ENCODE data around the gene KCNJ6.
A peak's percentile ranks its signal among the peaks of the same experiment; 100 is the strongest.

KCNJ6 gene

GRCh38 chr21:37862536-37862935 lies 53.7 kb downstream of the KCNJ6 start:
- DNase-seq, result peak; percentile 35

- DNase-seq, result no peak
Observed at GRCh38 chr21:37861561-37861960, 54.7 kb downstream of the KCNJ6 start.

- no peak for DNase-seq
Observed at GRCh38 chr21:37860416-37860815, 55.8 kb downstream of the KCNJ6 start.

- DNase-seq, result peak; percentile 81
Observed at GRCh38 chr21:37855647-37856625, 60.3 kb downstream of the KCNJ6 start.

GRCh38 chr21:37855271-37855646 lies 61.0 kb downstream of the KCNJ6 start:
- no peak for DNase-seq

- DNase-seq, result peak; percentile 95
Observed at GRCh38 chr21:37849506-37850102, 66.7 kb downstream of the KCNJ6 start.

- DNase-seq, result peak; percentile 69
Observed at GRCh38 chr21:37848721-37849490, 67.4 kb downstream of the KCNJ6 start.

- DNase-seq, result no peak
Observed at GRCh38 chr21:37845535-37845934, 70.7 kb downstream of the KCNJ6 start.

GRCh38 chr21:37843191-37843590 lies 73.1 kb downstream of the KCNJ6 start:
- DNase-seq, result no peak

- DNase-seq, result no peak
Observed at GRCh38 chr21:37842163-37842919, 73.9 kb downstream of the KCNJ6 start.

- DNase-seq, result no peak
Observed at GRCh38 chr21:37837381-37837780, 78.9 kb downstream of the KCNJ6 start.

- no peak for DNase-seq
Observed at GRCh38 chr21:37835481-37835880, 80.8 kb downstream of the KCNJ6 start.

- no peak for DNase-seq
Observed at GRCh38 chr21:37833301-37833700, 83.0 kb downstream of the KCNJ6 start.

- DNase-seq, result peak; percentile 74
Observed at GRCh38 chr21:37829447-37829846, 86.8 kb downstream of the KCNJ6 start.

- DNase-seq, result no peak
Observed at GRCh38 chr21:37828991-37829390, 87.3 kb downstream of the KCNJ6 start.

GRCh38 chr21:37828556-37828955 lies 87.7 kb downstream of the KCNJ6 start:
- no peak for DNase-seq

- DNase-seq, result no peak
Observed at GRCh38 chr21:37827913-37828312, 88.3 kb downstream of the KCNJ6 start.

GRCh38 chr21:37821786-37822450 lies 94.3 kb downstream of the KCNJ6 start:
- peak; percentile 34 for DNase-seq

- no peak for DNase-seq
Observed at GRCh38 chr21:37821092-37821491, 95.2 kb downstream of the KCNJ6 start.

GRCh38 chr21:37819372-37819771 lies 96.9 kb downstream of the KCNJ6 start:
- DNase-seq, result no peak

- DNase-seq, result no peak
Observed at GRCh38 chr21:37817242-37817641, 99.0 kb downstream of the KCNJ6 start.

GRCh38 chr21:37815893-37816292 lies 100.4 kb downstream of the KCNJ6 start:
- no peak for DNase-seq
